DMS153 treated with DMSO at 0.1 percent for 48 hours (cell line): ENCODE data around the gene HNRNPA3.
A peak's percentile ranks its signal among the peaks of the same experiment; 100 is the strongest.
"Not testable (repeated sequence)": the region's sequence is repeated elsewhere in the genome, so short reads cannot be mapped to it uniquely, and the experiment has no call there.

Experiments used
- DNase-seq: peaks from one replicate; lab custom pipeline; 2025; ENCODE audit not compliant: unreplicated experiment; lab: John Stamatoyannopoulos, UW

The HNRNPA3 gene

GRCh38 chr2:177254433-177255226, 42.0 kb downstream of the HNRNPA3 start:
- DNase-seq, result no peak

GRCh38 chr2:177255227-177255601, 42.6 kb downstream of the HNRNPA3 start:
- no peak for DNase-seq

- DNase-seq, result no peak
These were observed 43.4 kb downstream of the HNRNPA3 start for GRCh38 chr2:177256026-177256425.

- DNase-seq, result no peak
These were observed 44.1 kb downstream of the HNRNPA3 start for GRCh38 chr2:177256695-177257094.

- no peak for DNase-seq
These were observed 44.9 kb downstream of the HNRNPA3 start for GRCh38 chr2:177257471-177257870.

- no peak for DNase-seq
These were observed 45.5 kb downstream of the HNRNPA3 start for GRCh38 chr2:177258059-177258458.

- no peak for DNase-seq
These were observed 47.8 kb downstream of the HNRNPA3 start for GRCh38 chr2:177260379-177260778.

GRCh38 chr2:177261116-177262060, 48.8 kb downstream of the HNRNPA3 start:
- no peak for DNase-seq

- no peak for DNase-seq
These were observed 49.5 kb downstream of the HNRNPA3 start for GRCh38 chr2:177262092-177262491.

GRCh38 chr2:177262958-177263450, 50.4 kb downstream of the HNRNPA3 start:
- DNase-seq, result no peak

GRCh38 chr2:177263451-177264208, 51.0 kb downstream of the HNRNPA3 start:
- peak; percentile 92 for DNase-seq

- no peak for DNase-seq
These were observed 51.7 kb downstream of the HNRNPA3 start for GRCh38 chr2:177264209-177264692.

- DNase-seq, result peak; percentile 71
These were observed 52.3 kb downstream of the HNRNPA3 start, which contains the start of gene NFE2L2 for GRCh38 chr2:177264693-177265587. Gene NFE2L2, minus strand, starts transcription at chr2:177264727. Its CDS starts 151 bp downstream, at chr2:177264576.

GRCh38 chr2:177265824-177266817, 53.5 kb downstream of the HNRNPA3 start:
- no peak for DNase-seq

- not testable (repeated sequence) for DNase-seq
These were observed 54.4 kb downstream of the HNRNPA3 start for GRCh38 chr2:177266955-177267354.

GRCh38 chr2:177268187-177268871, 55.7 kb downstream of the HNRNPA3 start:
- no peak for DNase-seq

GRCh38 chr2:177268901-177269300, 56.3 kb downstream of the HNRNPA3 start:
- DNase-seq, result no peak

- no peak for DNase-seq
These were observed 57.9 kb downstream of the HNRNPA3 start for GRCh38 chr2:177270531-177270930.
